ENCODE data around the gene BUD23.
A peak's percentile ranks its signal among the peaks of the same experiment; 100 is the strongest.

The BUD23 gene, protein sequence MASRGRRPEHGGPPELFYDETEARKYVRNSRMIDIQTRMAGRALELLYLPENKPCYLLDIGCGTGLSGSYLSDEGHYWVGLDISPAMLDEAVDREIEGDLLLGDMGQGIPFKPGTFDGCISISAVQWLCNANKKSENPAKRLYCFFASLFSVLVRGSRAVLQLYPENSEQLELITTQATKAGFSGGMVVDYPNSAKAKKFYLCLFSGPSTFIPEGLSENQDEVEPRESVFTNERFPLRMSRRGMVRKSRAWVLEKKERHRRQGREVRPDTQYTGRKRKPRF

GRCh38 chr7:73683056-73683787 is at the start of gene BUD23, which contains the start of gene DNAJC30:
Gene BUD23, plus strand, starts transcription at chr7:73683597. Its CDS starts 29 bp downstream, at chr7:73683626.
Gene DNAJC30, minus strand, starts transcription at chr7:73683453. Its CDS starts 30 bp downstream, at chr7:73683423.
- peak within 1 kb of the TSS; percentile 93 for H3K4me3 ChIP-seq (ENCODE audit: low read depth, low read length)
- H3K36me3 ChIP-seq (ENCODE audit: control insufficient read depth, insufficient read depth, low read length): peaks cover 31% of the 10 kb centered on the region
- H3K9me3 ChIP-seq (ENCODE audit: control insufficient read depth, insufficient read depth, low read depth, low read length): no peaks in the 10 kb centered on the region
- H3K27ac ChIP-seq (ENCODE audit: low read depth, low read length): peak within 1 kb of the TSS; percentile 87
- peaks cover 12% of the 10 kb centered on the region; the same call in 1 of the 2 replicates for H3K4me1 ChIP-seq (ENCODE audit: control insufficient read depth, insufficient read depth, low read length)
- peak within 1 kb of the TSS; percentile 93 for H3K9ac ChIP-seq (ENCODE audit: low read length)
- H3K27me3 ChIP-seq (ENCODE audit: control insufficient read depth, insufficient read depth, low read length): no peaks in the 10 kb centered on the region

DNA sequence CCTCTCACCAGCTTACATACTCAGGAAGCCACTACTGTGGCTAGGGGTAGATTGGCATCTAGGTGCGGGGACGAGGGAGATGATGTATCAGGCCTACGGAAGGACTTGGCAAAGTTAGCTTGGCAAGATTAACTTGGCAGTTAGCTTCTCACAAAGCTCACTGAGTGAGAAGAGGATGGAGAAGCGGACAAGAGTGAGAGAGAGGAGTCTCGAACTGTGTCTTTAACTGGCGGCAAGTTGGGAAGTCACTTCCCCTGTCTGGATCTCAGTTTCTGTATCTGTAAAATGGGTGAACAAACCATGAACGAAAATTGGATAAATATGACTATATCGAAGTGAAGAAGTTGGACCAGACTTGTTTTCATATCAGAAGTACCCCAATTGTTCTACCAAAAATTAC is 49.6 kb upstream of the BUD23 start:
- Histone ChIP-seq H3K9ac (ENCODE audit: low read length) (no peak overlapping the region), H3K4me3 (ENCODE audit: low read depth, low read length) (no peak overlapping the region), H3K27me3 (ENCODE audit: control insufficient read depth, insufficient read depth, low read length) (no peaks in the 10 kb centered on the region), H3K4me1 (ENCODE audit: control insufficient read depth, insufficient read depth, low read length) (no peaks in the 10 kb centered on the region; the same call in 1 of the 2 replicates), H3K27ac (ENCODE audit: low read depth, low read length) (no peak overlapping the region), H3K36me3 (ENCODE audit: control insufficient read depth, insufficient read depth, low read length) (no peaks in the 10 kb centered on the region), H3K9me3 (ENCODE audit: control insufficient read depth, insufficient read depth, low read depth, low read length) (no peaks in the 10 kb centered on the region)

GRCh38 chr7:73635428-73636200 is 47.8 kb upstream of the BUD23 start:
- Histone ChIP-seq H3K27me3 (ENCODE audit: control insufficient read depth, insufficient read depth, low read length) (no peaks in the 10 kb centered on the region), H3K4me3 (ENCODE audit: low read depth, low read length) (no peak overlapping the region), H3K9ac (ENCODE audit: low read length) (no peak overlapping the region), H3K27ac (ENCODE audit: low read depth, low read length) (no peak overlapping the region), H3K36me3 (ENCODE audit: control insufficient read depth, insufficient read depth, low read length) (no peaks in the 10 kb centered on the region), H3K9me3 (ENCODE audit: control insufficient read depth, insufficient read depth, low read depth, low read length) (no peaks in the 10 kb centered on the region), H3K4me1 (ENCODE audit: control insufficient read depth, insufficient read depth, low read length) (no peaks in the 10 kb centered on the region; the same call in 1 of the 2 replicates)

GRCh38 chr7:73638911-73639310 is 44.5 kb upstream of the BUD23 start:
- Histone ChIP-seq H3K27ac (ENCODE audit: low read depth, low read length) (no peak overlapping the region), H3K9me3 (ENCODE audit: control insufficient read depth, insufficient read depth, low read depth, low read length) (peaks cover 8% of the 10 kb centered on the region), H3K27me3 (ENCODE audit: control insufficient read depth, insufficient read depth, low read length) (no peaks in the 10 kb centered on the region), H3K36me3 (ENCODE audit: control insufficient read depth, insufficient read depth, low read length) (no peaks in the 10 kb centered on the region), H3K4me1 (ENCODE audit: control insufficient read depth, insufficient read depth, low read length) (no peaks in the 10 kb centered on the region; the same call in 1 of the 2 replicates), H3K9ac (ENCODE audit: low read length) (no peak overlapping the region), H3K4me3 (ENCODE audit: low read depth, low read length) (no peak overlapping the region)

- Histone ChIP-seq H3K27me3 (ENCODE audit: control insufficient read depth, insufficient read depth, low read length) (peaks cover 23% of the 10 kb centered on the region), H3K9me3 (ENCODE audit: control insufficient read depth, insufficient read depth, low read depth, low read length) (peaks cover 8% of the 10 kb centered on the region), H3K27ac (ENCODE audit: low read depth, low read length) (no peak overlapping the region), H3K4me3 (ENCODE audit: low read depth, low read length) (no peak overlapping the region), H3K9ac (ENCODE audit: low read length) (no peak overlapping the region), H3K4me1 (ENCODE audit: control insufficient read depth, insufficient read depth, low read length) (peaks cover 13% of the 10 kb centered on the region), H3K36me3 (ENCODE audit: control insufficient read depth, insufficient read depth, low read length) (no peaks in the 10 kb centered on the region)
These were observed 40.6 kb upstream of the BUD23 start for GRCh38 chr7:73642834-73643233.

- no peaks in the 10 kb centered on the region for H3K36me3 ChIP-seq (ENCODE audit: control insufficient read depth, insufficient read depth, low read length)
- peaks cover 20% of the 10 kb centered on the region for H3K4me1 ChIP-seq (ENCODE audit: control insufficient read depth, insufficient read depth, low read length)
- H3K27ac ChIP-seq (ENCODE audit: low read depth, low read length): no peak overlapping the region
- no peak overlapping the region for H3K4me3 ChIP-seq (ENCODE audit: low read depth, low read length)
- H3K9ac ChIP-seq (ENCODE audit: low read length): no peak overlapping the region
- peaks cover 8% of the 10 kb centered on the region for H3K9me3 ChIP-seq (ENCODE audit: control insufficient read depth, insufficient read depth, low read depth, low read length)
- peaks cover 41% of the 10 kb centered on the region for H3K27me3 ChIP-seq (ENCODE audit: control insufficient read depth, insufficient read depth, low read length)
These were observed 38.6 kb upstream of the BUD23 start for GRCh38 chr7:73644688-73645286.

- H3K4me1 ChIP-seq (ENCODE audit: control insufficient read depth, insufficient read depth, low read length): peaks cover 20% of the 10 kb centered on the region
- no peaks in the 10 kb centered on the region for H3K36me3 ChIP-seq (ENCODE audit: control insufficient read depth, insufficient read depth, low read length)
- peaks cover 51% of the 10 kb centered on the region for H3K27me3 ChIP-seq (ENCODE audit: control insufficient read depth, insufficient read depth, low read length)
- H3K4me3 ChIP-seq (ENCODE audit: low read depth, low read length): no peak overlapping the region
- no peak overlapping the region for H3K27ac ChIP-seq (ENCODE audit: low read depth, low read length)
- H3K9ac ChIP-seq (ENCODE audit: low read length): no peak overlapping the region
- peaks cover 8% of the 10 kb centered on the region for H3K9me3 ChIP-seq (ENCODE audit: control insufficient read depth, insufficient read depth, low read depth, low read length)
These were observed 37.7 kb upstream of the BUD23 start for GRCh38 chr7:73645643-73646174.

DNA sequence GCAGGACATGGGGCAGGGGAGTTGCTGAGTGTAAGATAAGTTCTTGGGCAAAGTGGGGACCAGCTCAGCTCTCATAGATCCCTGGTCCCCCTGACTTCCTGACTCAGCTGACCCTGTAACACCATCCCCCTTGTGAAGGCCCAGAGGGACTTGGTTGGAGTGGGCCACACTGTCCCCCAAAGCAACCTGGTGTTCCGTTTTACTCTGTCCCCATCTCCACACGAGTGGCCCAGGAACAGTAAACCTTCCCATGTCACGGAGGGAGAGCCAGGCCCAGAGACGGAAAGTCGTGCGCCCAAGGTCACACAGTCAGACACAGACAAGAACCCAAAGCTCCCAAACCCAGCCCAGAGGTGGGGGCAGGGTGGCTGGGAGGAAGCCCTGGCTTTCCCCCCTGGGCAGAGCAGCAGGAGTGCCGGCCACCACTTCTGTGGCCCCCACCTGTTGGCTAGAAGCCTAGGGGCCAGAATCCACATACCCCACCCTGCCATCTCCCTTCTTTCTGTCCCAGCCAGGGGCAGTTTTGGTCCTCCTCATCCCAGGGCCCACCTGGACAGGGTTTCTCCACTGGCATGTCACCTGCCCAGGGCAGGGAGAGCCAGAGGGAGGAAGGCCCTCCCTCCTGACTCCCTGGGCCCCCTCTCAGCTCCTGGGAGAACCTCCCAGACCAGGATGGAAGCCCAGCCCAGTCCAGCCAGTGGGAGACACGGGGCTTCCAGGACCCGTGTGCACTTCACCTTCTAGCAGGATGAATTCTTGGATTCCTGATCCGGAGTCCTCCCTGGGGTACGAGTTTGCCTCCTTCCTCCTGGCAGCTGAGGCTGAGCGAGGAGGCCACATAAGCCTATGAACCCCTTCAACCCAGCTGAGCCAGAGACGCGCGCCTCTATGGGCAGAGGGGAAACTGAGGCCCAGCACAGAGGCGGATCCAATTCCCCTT is 36.3 kb upstream of the BUD23 start:
- peaks cover under 1% of the 10 kb centered on the region; the same call in 1 of the 2 replicates for H3K9me3 ChIP-seq (ENCODE audit: control insufficient read depth, insufficient read depth, low read depth, low read length)
- H3K27me3 ChIP-seq (ENCODE audit: control insufficient read depth, insufficient read depth, low read length): peaks cover 62% of the 10 kb centered on the region
- peaks cover 20% of the 10 kb centered on the region for H3K4me1 ChIP-seq (ENCODE audit: control insufficient read depth, insufficient read depth, low read length)
- peak overlapping the region; percentile 74 for H3K4me3 ChIP-seq (ENCODE audit: low read depth, low read length)
- H3K27ac ChIP-seq (ENCODE audit: low read depth, low read length): no peak overlapping the region
- H3K36me3 ChIP-seq (ENCODE audit: control insufficient read depth, insufficient read depth, low read length): no peaks in the 10 kb centered on the region
- H3K9ac ChIP-seq (ENCODE audit: low read length): peak overlapping the region; percentile 22

DNA sequence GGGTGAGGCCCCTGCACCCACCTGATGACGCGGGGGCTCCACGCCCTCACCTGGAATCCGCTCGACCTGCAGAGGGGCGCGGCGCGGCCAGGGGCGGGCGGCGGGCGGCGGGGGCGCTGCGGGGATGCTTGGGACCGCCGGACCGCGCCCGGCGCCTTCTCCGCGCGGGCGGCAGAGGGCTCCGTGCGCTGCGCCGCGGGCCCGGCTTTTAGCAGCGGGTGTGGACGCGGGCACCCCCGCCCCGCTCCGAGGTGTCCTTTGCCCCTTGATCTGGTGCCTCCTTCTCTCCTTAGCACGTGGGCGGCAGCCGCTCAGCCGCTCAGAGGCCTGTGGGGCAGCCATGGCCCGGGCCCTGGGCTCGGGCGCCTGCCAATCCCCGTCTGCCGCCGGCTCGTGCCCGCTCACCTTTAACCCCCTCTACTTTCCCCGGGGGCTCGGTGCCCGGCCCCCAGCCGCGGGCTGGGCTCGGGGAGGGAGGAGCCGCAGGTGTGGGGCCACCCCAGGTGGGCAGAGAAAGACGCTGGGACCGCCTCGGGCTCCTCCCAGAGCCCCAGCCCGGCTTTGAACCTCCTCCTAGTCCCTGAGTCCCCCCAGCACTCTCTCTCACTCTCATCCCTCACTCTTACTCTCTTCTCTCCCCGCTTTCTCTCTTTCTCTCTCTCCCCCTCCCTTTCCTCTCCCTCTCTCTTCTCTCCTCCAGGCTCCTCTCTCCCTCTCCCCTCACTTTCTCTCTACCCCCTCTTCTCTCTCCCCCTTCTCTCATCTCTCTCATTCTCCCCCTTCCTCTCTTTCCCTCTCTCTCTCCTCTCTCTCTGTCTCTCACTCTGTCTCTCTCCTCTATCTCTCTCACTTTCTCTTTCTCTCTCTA is 35.4 kb upstream of the BUD23 start:
- Histone ChIP-seq H3K36me3 (ENCODE audit: control insufficient read depth, insufficient read depth, low read length) (no peaks in the 10 kb centered on the region), H3K4me1 (ENCODE audit: control insufficient read depth, insufficient read depth, low read length) (peaks cover 20% of the 10 kb centered on the region), H3K27me3 (ENCODE audit: control insufficient read depth, insufficient read depth, low read length) (peaks cover 66% of the 10 kb centered on the region), H3K27ac (ENCODE audit: low read depth, low read length) (no peak overlapping the region), H3K9ac (ENCODE audit: low read length) (peak overlapping the region; percentile 45), H3K4me3 (ENCODE audit: low read depth, low read length) (peak overlapping the region; percentile 74), H3K9me3 (ENCODE audit: control insufficient read depth, insufficient read depth, low read depth, low read length) (no peaks in the 10 kb centered on the region)

Measured in HUES6 (cell line).